WTC11 (cell line): ENCODE data around the gene PPA2. TPM values are rescaled to one million over a fixed set of nuclear protein-coding genes. Genes with fewer than 3 reads are reported as not detected.

ENCODE experiments used
- ATAC-seq: fragments of 200-7000 bp; cut with Tn5 transposase; 2 replicates; pipeline ENCODE4 v1.10.0; 2021; ENCODE audit warnings: mild to moderate bottlenecking, moderate library complexity
- CTCF ChIA-PET: fragments of 300-600 bp; sonication (Branson Sonifier 250); formaldehyde crosslinking; loops from one replicate; lab custom pipeline; 2021; ENCODE audit warnings: antibody characterized with exemption; lab: Charles Lee
- POLR2A ChIA-PET: fragments of 350-600 bp; sonication (Branson Sonifier 250); formaldehyde crosslinking; loops from one replicate; lab custom pipeline; 2021; ENCODE audit warnings: antibody characterized with exemption; lab: Charles Lee
- DNase-seq: peaks from one replicate; pipeline ENCODE4 v3.0.0; 2021; ENCODE audit warnings: low spot score
- H3K27ac Mint-ChIP-seq: 2 replicates; pipeline ENCODE4 v1.8.0; 2021; ENCODE audit warnings: mixed read lengths
- H3K27me3 Mint-ChIP-seq: 2 replicates; pipeline ENCODE4 v1.8.0; 2021; ENCODE audit warnings: low read depth, mild to moderate bottlenecking, moderate library complexity, mixed read lengths
- H3K36me3 Mint-ChIP-seq: 2 replicates; pipeline ENCODE4 v1.8.0; 2021; ENCODE audit warnings: mixed read lengths
- H3K4me1 Mint-ChIP-seq: 2 replicates; pipeline ENCODE4 v1.8.0; 2022; ENCODE audit warnings: mixed read lengths
- H3K4me3 Mint-ChIP-seq: 2 replicates; pipeline ENCODE4 v1.8.0; 2021; ENCODE audit warnings: mild to moderate bottlenecking, moderate library complexity, mixed read lengths
- H3K9me3 Mint-ChIP-seq: 2 replicates; pipeline ENCODE4 v1.8.0; 2021; ENCODE audit warnings: mixed read lengths
- ARID4B ChIP-seq: sonication (generic); formaldehyde crosslinking; IDR thresholded peaks from 2 replicates; pipeline ENCODE4 v1.8.0; 2023; ENCODE audit warnings: missing genetic modification reagents, mild to moderate bottlenecking, borderline replicate concordance
- GABPB1 ChIP-seq: sonication (generic); formaldehyde crosslinking; IDR thresholded peaks from 2 replicates; pipeline ENCODE4 v1.8.1; 2023; ENCODE audit warnings: mild to moderate bottlenecking, missing genetic modification reagents
- GTF2I ChIP-seq: fragments of 250-450 bp; sonication (Bioruptor Pico); conservative IDR thresholded peaks from 2 replicates; pipeline ENCODE4 v1.4.0; 2021; ENCODE audit warnings: mild to moderate bottlenecking
- HMGA2 ChIP-seq: fragments of 250-450 bp; sonication (Bioruptor Pico); IDR thresholded peaks from 2 replicates; pipeline ENCODE4 v1.4.0; 2021; ENCODE audit warnings: mild to moderate bottlenecking, moderate library complexity
- NR2C2 ChIP-seq: sonication (generic); formaldehyde crosslinking; IDR thresholded peaks from 2 replicates; pipeline ENCODE4 v1.8.0; 2022; ENCODE audit warnings: mild to moderate bottlenecking, missing genetic modification reagents
- PRRX2 ChIP-seq: fragments of 250-450 bp; sonication (Bioruptor Pico); IDR thresholded peaks from 2 replicates; pipeline ENCODE4 v1.8.0; 2021; ENCODE audit warnings: mild to moderate bottlenecking
- SMAD4 ChIP-seq: sonication (generic); formaldehyde crosslinking; IDR thresholded peaks from 2 replicates; pipeline ENCODE4 v1.8.0; 2022; ENCODE audit warnings: mild to moderate bottlenecking, missing genetic modification reagents
- TCF7 ChIP-seq: sonication (generic); formaldehyde crosslinking; IDR thresholded peaks from 2 replicates; pipeline ENCODE4 v1.8.0; 2022; ENCODE audit warnings: mild to moderate bottlenecking, low read depth, missing genetic modification reagents, moderate library complexity
- ZNF219 ChIP-seq: sonication (generic); formaldehyde crosslinking; IDR thresholded peaks from 2 replicates; pipeline ENCODE4 v1.8.0; 2023; ENCODE audit warnings: missing genetic modification reagents, mild to moderate bottlenecking, borderline replicate concordance
- ZNF423 ChIP-seq: fragments of 250-450 bp; sonication (Bioruptor Pico); IDR thresholded peaks from 2 replicates; pipeline ENCODE4 v2.1.2; 2022; ENCODE audit warnings: mild to moderate bottlenecking, moderate library complexity
- total RNA-seq: library from RNA; stranded (reverse); gene quantifications from 3 replicates; pipeline ENCODE4 v1.2.3, GENCODE V29; 2021
- TF ChIP-seq, protein P1 (sequence below): sonication (generic); formaldehyde crosslinking; IDR thresholded peaks from 2 replicates; pipeline ENCODE4 v1.8.0; 2022; ENCODE audit warnings: mild to moderate bottlenecking, missing genetic modification reagents
- TF ChIP-seq, protein P2 (sequence below): fragments of 250-450 bp; sonication (Bioruptor Pico); IDR thresholded peaks from 2 replicates; pipeline ENCODE4 v1.9.0; 2021; ENCODE audit warnings: mild to moderate bottlenecking
- TF ChIP-seq, protein P3 (sequence below): sonication (generic); formaldehyde crosslinking; IDR thresholded peaks from 2 replicates; pipeline ENCODE4 v1.8.1; 2023; ENCODE audit warnings: mild to moderate bottlenecking, missing genetic modification reagents, borderline replicate concordance
- TF ChIP-seq, protein P4 (sequence below): sonication (generic); formaldehyde crosslinking; conservative IDR thresholded peaks from 2 replicates; pipeline ENCODE4 v1.8.1; 2023; ENCODE audit warnings: mild to moderate bottlenecking, low read depth, missing genetic modification reagents, moderate library complexity
- TF ChIP-seq, protein P5 (sequence below): sonication (generic); formaldehyde crosslinking; IDR thresholded peaks from 2 replicates; pipeline ENCODE4 v1.8.1; 2023; ENCODE audit warnings: mild to moderate bottlenecking, missing genetic modification reagents

The PPA2 gene
- total RNA-seq, 1 experiment from 2014 or later = 50.8 TPM

- ATAC-seq (no peak), DNase-seq (no peak)
- H3K27me3 Mint-ChIP-seq = no peaks in the 10 kb centered on the region
- H3K36me3 Mint-ChIP-seq = peaks cover 9% of the 10 kb centered on the region
- H3K4me1 Mint-ChIP-seq = no peaks in the 10 kb centered on the region; the same call in 1 of the 2 replicates
- no peak overlapping the region for H3K27ac Mint-ChIP-seq
- ChIA-PET POLR2A (no interaction called here), CTCF (no interaction called here)
- no peaks in the 10 kb centered on the region for H3K9me3 Mint-ChIP-seq
- TF ChIP-seq TCF7 (CRISPR knock-in tag) (no peak), GTF2I (CRISPR knock-in tag) (no peak), ARID4B (no peak), NR2C2 (no peak), SMAD4 (CRISPR knock-in tag) (no peak), GABPB1 (no peak), HMGA2 (CRISPR knock-in tag) (no peak), PRRX2 (CRISPR knock-in tag) (no peak)
- TF ChIP-seq, protein P1, sequence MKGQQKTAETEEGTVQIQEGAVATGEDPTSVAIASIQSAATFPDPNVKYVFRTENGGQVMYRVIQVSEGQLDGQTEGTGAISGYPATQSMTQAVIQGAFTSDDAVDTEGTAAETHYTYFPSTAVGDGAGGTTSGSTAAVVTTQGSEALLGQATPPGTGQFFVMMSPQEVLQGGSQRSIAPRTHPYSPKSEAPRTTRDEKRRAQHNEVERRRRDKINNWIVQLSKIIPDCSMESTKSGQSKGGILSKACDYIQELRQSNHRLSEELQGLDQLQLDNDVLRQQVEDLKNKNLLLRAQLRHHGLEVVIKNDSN (CRISPR knock-in tag) = no peak
- no peak overlapping the region for H3K4me3 Mint-ChIP-seq
Measured at GRCh38 chr4:105389167-105389566, 84.7 kb downstream of the PPA2 start.

DNA sequence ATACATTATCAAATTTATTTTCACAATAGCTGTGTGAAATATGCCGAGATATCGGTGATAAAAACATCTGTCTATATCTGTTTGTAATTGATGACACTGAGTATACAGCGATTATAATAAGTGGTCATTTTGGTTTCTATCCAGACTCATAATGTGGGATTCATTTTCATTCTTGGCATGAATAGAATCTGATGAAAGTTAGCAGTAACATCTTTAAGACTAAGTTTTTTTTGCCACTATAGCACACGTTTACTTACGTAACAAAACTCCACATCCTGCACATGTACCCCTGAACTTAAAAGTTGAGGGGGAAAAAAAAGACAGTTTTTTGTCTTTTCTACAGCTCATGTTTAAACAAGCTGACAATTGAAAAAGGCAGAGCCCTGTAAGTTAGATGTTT lies 86.4 kb downstream of the PPA2 start:
- TF ChIP-seq, protein P2, sequence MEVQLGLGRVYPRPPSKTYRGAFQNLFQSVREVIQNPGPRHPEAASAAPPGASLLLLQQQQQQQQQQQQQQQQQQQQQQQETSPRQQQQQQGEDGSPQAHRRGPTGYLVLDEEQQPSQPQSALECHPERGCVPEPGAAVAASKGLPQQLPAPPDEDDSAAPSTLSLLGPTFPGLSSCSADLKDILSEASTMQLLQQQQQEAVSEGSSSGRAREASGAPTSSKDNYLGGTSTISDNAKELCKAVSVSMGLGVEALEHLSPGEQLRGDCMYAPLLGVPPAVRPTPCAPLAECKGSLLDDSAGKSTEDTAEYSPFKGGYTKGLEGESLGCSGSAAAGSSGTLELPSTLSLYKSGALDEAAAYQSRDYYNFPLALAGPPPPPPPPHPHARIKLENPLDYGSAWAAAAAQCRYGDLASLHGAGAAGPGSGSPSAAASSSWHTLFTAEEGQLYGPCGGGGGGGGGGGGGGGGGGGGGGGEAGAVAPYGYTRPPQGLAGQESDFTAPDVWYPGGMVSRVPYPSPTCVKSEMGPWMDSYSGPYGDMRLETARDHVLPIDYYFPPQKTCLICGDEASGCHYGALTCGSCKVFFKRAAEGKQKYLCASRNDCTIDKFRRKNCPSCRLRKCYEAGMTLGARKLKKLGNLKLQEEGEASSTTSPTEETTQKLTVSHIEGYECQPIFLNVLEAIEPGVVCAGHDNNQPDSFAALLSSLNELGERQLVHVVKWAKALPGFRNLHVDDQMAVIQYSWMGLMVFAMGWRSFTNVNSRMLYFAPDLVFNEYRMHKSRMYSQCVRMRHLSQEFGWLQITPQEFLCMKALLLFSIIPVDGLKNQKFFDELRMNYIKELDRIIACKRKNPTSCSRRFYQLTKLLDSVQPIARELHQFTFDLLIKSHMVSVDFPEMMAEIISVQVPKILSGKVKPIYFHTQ (CRISPR knock-in tag) = no peak
- TF ChIP-seq ZNF219 (CRISPR knock-in tag) (no peak), GTF2I (CRISPR knock-in tag) (no peak), PRRX2 (CRISPR knock-in tag) (no peak), ZNF423 (no peak)
- TF ChIP-seq, protein P3, sequence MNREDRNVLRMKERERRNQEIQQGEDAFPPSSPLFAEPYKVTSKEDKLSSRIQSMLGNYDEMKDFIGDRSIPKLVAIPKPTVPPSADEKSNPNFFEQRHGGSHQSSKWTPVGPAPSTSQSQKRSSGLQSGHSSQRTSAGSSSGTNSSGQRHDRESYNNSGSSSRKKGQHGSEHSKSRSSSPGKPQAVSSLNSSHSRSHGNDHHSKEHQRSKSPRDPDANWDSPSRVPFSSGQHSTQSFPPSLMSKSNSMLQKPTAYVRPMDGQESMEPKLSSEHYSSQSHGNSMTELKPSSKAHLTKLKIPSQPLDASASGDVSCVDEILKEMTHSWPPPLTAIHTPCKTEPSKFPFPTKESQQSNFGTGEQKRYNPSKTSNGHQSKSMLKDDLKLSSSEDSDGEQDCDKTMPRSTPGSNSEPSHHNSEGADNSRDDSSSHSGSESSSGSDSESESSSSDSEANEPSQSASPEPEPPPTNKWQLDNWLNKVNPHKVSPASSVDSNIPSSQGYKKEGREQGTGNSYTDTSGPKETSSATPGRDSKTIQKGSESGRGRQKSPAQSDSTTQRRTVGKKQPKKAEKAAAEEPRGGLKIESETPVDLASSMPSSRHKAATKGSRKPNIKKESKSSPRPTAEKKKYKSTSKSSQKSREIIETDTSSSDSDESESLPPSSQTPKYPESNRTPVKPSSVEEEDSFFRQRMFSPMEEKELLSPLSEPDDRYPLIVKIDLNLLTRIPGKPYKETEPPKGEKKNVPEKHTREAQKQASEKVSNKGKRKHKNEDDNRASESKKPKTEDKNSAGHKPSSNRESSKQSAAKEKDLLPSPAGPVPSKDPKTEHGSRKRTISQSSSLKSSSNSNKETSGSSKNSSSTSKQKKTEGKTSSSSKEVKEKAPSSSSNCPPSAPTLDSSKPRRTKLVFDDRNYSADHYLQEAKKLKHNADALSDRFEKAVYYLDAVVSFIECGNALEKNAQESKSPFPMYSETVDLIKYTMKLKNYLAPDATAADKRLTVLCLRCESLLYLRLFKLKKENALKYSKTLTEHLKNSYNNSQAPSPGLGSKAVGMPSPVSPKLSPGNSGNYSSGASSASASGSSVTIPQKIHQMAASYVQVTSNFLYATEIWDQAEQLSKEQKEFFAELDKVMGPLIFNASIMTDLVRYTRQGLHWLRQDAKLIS (CRISPR knock-in tag) = no peak
- TF ChIP-seq, protein P4, sequence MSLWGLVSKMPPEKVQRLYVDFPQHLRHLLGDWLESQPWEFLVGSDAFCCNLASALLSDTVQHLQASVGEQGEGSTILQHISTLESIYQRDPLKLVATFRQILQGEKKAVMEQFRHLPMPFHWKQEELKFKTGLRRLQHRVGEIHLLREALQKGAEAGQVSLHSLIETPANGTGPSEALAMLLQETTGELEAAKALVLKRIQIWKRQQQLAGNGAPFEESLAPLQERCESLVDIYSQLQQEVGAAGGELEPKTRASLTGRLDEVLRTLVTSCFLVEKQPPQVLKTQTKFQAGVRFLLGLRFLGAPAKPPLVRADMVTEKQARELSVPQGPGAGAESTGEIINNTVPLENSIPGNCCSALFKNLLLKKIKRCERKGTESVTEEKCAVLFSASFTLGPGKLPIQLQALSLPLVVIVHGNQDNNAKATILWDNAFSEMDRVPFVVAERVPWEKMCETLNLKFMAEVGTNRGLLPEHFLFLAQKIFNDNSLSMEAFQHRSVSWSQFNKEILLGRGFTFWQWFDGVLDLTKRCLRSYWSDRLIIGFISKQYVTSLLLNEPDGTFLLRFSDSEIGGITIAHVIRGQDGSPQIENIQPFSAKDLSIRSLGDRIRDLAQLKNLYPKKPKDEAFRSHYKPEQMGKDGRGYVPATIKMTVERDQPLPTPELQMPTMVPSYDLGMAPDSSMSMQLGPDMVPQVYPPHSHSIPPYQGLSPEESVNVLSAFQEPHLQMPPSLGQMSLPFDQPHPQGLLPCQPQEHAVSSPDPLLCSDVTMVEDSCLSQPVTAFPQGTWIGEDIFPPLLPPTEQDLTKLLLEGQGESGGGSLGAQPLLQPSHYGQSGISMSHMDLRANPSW (CRISPR knock-in tag) = no peak
- TF ChIP-seq, protein P5, sequence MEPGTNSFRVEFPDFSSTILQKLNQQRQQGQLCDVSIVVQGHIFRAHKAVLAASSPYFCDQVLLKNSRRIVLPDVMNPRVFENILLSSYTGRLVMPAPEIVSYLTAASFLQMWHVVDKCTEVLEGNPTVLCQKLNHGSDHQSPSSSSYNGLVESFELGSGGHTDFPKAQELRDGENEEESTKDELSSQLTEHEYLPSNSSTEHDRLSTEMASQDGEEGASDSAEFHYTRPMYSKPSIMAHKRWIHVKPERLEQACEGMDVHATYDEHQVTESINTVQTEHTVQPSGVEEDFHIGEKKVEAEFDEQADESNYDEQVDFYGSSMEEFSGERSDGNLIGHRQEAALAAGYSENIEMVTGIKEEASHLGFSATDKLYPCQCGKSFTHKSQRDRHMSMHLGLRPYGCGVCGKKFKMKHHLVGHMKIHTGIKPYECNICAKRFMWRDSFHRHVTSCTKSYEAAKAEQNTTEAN = no peak
- no peaks in the 10 kb centered on the region; the same call in 1 of the 2 replicates for H3K4me1 Mint-ChIP-seq
- H3K27me3 Mint-ChIP-seq = no peaks in the 10 kb centered on the region
- ChIA-PET CTCF (no interaction called here), POLR2A (no interaction called here)
- DNase-seq (no peak), ATAC-seq (no peak)
- H3K4me3 Mint-ChIP-seq = no peak overlapping the region
- peaks cover 7% of the 10 kb centered on the region for H3K36me3 Mint-ChIP-seq
- H3K27ac Mint-ChIP-seq = no peak overlapping the region
- H3K9me3 Mint-ChIP-seq = no peaks in the 10 kb centered on the region
